ENCODE results near the gene NOX5.

The NOX5 gene

GRCh38 chr15:69025320-69025719 lies 10.8 kb downstream of the NOX5 start:
- DNase-seq = no peak

GRCh38 chr15:69026355-69026754 lies 11.9 kb downstream of the NOX5 start:
- no peak for DNase-seq

- DNase-seq = no peak
Observed at GRCh38 chr15:69027976-69028518, 13.6 kb downstream of the NOX5 start.

DNA sequence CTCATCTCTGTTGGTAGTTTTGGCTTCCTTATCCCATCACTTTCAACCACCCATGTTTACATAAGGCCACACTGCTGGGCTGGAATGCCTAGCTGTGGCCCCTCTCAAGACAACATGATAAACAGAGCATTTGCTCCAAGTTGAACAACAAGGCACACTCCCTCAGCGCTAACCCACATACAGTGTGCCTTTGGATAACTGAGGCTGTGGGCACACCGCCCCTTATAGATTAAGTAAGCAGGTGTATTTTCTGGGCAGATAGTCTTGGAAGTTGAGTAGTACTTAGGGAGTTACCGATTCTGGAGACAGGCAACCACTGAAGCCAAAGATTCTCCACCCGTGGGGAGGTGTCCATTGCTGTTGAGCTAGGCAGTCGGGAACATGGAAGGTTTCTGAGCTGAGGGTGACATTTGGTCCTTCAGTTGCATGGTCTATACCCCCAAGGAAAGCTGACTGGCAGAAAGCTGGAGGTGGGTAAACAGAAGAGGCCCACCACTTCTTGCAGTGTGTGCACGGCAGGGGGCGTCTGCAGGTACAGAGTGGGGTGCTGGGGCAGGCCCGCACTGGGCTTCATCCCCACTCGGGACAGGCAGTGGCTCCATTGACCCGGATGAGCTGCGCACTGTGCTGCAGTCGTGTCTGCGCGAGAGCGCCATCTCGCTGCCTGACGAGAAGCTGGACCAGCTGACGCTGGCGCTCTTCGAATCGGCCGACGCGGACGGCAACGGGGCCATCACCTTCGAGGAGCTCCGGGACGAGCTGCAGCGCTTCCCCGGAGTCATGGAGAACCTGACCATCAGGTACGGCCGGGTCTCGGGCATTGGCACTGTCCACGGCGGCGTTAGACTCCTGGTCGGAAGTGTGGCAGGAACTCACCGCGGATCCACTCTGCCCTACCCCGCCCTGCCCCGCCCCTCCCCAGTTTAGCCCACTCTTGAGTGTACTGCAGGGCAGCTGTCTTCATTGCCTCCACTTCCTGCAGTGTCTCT lies 16.8 kb downstream of the NOX5 start:
- DNase-seq = peak; percentile 88

DNA sequence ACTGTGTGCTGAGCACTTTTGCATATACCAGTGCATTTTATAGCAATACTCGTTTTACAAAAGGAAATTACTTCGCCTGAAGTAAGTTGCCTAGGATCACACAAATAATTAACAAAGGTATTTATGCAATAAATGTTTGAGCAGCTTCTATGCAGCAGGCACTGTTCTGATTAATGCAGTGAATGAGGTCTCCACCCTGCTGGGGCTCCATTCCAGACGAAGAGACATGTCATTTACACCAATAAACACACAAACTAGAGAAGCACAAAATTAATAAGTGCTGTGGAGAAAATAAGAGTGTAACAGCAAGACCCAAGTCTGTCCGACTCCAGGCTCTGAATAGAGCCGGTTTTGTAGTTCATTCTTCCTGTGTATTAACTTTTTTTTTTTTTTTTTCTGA lies 17.5 kb downstream of the NOX5 start:
- DNase-seq = no peak

- DNase-seq = no peak
Observed at GRCh38 chr15:69032703-69033373, 18.3 kb downstream of the NOX5 start.

- peak; percentile 31 for DNase-seq
Observed at GRCh38 chr15:69034352-69034751, 19.9 kb downstream of the NOX5 start.

DNA sequence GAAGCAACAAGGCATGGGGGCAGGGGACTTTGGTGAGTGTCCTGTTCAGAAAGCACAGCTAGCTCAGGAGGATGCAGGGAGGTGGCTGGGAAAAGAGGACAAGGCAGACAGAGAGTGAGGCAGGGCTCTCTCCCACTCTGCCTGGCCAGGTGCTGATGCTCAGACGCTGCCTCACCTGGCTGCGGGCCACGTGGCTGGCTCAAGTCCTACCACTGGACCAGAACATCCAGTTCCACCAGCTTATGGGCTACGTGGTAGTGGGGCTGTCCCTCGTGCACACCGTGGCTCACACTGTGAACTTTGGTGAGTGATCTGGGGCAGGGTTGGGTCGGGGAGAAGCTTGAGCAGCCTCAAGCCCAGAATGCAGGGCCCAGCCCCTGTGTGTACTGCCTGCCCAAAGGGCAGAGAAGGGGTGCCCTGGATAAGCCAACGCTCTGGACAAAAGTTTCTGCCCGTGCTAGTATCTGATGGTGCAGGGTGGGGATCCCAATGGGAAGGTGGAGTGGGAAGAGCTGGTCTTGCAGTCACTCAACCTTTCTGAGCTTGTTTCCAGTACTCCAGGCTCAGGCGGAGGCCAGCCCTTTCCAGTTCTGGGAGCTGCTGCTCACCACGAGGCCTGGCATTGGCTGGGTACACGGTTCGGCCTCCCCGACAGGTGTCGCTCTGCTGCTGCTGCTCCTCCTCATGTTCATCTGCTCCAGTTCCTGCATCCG lies 20.9 kb downstream of the NOX5 start:
- DNase-seq = peak; percentile 69

DNA sequence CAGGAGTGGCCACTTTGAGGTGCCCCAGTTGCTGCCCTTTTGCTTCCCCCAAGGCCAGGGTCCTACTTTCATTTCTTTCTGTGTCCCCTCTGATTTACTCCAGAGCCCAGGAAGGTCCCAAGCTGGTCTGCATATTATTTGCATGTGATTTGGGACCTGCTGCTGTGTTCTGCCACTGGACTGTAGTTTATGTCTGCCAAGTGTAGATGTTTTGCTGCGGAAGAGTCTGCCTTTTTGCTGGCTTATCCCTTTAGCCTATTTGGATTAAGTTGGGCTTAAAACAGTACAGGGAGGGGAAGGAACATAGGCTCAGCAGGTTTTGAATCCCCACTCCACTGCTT lies 21.4 kb downstream of the NOX5 start:
- DNase-seq = no peak

GRCh38 chr15:69036826-69037225 lies 22.3 kb downstream of the NOX5 start:
- DNase-seq = no peak

DNA sequence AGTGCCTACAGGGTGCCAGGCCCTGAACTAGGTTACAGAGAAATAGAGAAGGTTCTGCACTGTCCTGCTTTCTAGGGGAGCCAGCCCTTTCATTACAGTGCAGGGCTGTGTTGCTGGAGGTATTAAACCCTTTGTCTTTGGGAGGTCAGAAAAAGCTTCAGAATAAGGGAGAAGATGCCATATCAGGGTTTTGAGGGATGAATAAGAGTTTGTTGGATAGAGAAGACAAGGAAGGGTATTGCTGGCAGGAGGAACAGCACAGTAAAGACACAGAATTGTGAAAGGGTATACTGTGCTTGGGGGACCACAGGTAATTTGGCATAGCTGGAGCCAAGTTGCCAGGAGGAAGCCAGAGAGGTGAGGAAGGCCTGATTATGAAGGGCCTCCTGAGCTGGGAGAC lies 23.0 kb downstream of the NOX5 start:
- DNase-seq = no peak

DNA sequence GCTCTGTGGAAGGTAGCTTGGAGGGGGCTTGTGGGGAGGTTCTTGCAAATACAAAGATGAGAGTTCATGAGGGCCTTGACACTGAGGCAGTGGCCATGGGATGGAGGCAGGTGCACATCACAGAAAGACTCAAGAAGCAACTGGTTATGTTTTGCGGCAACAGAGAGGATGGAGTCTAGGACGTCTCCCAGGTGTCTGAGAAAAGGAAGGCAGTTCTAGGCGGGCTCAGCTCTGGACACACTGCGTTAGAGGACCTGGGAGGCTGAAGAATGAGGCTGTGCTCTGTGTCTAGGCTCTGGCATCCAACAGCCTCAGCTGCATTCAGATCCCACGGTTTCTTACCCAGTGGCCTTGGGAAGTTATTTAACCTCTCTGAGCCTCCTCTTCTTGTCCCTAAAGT lies 23.5 kb downstream of the NOX5 start:
- DNase-seq = no peak

GRCh38 chr15:69038508-69038907 lies 24.0 kb downstream of the NOX5 start:
- DNase-seq = no peak

DNA sequence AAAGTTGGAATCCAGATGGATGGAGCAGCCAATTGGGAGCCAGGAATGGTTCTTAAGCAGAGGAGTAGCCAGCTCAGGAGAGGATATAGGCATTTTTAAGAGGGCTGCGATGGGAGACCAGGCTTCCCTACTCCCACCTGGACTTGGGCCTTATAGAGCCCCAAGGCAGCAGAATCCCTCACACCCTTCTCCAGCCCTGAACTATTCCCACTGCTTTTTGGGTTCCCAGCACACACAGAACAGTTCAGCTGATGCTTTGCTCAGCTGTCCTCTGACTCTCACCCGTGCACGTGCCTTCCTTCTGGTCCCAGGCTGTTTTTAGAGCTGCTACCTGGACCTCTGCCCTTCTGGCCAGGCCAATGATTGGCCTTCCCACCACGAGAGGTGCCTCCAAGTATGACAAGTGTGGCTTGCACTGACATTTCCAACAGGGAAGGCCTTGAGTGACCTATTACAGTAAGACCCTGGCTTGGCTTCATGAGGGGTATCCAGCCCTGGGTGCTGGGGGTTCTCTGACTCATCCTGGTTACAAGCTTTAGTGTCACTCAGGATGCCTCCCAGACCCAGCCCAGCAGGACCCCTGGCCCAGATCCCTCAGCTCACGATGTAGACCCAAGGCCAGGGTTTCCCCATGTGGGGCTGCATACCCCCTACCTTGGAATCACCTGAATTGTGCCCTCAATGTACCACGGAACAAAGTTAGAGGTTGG lies 25.2 kb downstream of the NOX5 start:
- no peak for DNase-seq

DNA sequence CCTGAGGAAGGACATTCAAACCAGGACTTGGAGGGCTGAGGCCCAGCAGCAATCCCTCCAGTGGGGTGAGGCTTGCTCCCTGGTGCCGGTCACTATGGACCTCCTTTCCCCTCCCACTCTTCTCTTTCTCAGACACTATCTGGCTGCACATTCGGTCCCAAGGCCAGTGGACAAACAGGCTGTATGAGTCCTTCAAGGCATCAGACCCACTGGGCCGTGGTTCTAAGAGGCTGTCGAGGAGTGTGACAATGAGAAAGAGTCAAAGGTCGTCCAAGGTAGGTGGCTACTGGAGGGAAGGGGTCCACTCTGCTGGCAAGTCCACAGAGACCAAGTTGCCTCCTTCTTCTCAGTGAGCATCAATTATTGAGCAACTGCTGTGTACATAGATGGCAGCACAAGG lies 28.0 kb downstream of the NOX5 start:
- DNase-seq = no peak

DNA sequence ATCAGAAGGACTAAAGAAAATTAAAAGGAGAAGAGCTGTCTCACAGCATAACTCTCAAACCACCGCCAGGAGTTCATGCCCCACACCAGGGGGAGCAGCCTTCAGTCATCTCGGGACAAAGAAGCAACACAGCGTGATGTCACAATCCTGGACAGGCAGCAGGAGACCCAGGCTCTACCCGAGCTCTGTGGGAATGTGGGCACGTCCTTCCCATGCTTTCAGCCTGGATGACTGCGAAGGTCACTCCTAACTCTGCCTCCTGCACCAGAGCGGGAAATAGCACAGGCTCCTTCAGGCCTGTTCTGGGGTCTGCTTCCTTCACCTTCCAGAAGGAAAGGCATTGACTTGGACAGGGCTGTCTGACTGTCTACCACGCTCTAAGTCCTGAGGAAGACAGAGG lies 31.3 kb downstream of the NOX5 start:
- DNase-seq = no peak

- no peak for DNase-seq
Observed at GRCh38 chr15:69046781-69047180, 32.3 kb downstream of the NOX5 start.

DNA sequence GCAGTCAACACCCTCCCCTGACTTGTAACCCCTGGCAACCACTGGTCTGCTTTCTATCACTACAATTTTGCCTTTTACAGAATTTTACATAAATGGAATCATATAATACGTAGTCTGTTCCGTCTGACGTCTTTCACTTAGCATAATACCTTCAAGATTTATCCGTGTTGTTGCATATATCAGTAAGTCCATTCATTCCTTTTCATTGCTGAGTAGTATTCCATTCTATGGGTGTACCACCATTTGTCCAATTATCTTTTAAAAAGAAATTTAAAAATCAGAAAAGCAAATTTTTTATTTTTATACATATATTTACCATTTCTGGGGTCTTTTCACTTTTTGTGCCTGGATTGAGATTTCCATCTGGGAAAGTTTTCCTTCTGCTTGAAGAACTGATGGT lies 35.5 kb downstream of the NOX5 start:
- no peak for DNase-seq

DNA sequence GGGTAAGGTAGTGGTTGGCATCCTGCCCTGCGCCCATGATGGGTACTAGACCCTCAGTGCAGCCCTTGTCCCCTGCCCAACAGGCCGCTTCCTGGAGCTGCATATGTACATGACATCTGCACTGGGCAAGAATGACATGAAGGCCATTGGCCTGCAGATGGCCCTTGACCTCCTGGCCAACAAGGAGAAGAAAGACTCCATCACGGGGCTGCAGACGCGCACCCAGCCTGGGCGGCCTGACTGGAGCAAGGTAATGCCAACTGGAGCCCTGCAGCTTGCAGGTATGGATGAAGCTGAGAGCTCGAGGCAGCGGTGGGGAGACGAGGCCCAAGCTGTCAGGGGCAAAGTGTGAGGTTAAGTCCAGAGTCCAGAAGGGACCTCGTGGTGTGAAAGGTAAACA lies 40.8 kb downstream of the NOX5 start:
- no peak for DNase-seq

DNA sequence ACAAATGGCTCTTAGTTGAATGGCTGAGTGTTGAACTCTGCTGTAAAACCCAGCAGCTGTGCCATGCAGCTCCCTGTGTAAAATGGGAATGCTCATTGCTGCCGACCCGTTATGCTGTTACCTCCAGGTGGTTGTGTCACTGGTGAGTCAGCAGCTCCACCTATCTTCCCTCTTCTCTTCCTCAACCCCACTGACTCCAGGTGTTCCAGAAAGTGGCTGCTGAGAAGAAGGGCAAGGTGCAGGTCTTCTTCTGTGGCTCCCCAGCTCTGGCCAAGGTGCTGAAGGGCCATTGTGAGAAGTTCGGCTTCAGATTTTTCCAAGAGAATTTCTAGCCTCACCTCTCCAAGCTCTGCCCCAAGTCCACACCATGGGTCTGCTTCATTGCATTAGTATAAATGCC lies 41.9 kb downstream of the NOX5 start:
- DNase-seq = no peak

DNA sequence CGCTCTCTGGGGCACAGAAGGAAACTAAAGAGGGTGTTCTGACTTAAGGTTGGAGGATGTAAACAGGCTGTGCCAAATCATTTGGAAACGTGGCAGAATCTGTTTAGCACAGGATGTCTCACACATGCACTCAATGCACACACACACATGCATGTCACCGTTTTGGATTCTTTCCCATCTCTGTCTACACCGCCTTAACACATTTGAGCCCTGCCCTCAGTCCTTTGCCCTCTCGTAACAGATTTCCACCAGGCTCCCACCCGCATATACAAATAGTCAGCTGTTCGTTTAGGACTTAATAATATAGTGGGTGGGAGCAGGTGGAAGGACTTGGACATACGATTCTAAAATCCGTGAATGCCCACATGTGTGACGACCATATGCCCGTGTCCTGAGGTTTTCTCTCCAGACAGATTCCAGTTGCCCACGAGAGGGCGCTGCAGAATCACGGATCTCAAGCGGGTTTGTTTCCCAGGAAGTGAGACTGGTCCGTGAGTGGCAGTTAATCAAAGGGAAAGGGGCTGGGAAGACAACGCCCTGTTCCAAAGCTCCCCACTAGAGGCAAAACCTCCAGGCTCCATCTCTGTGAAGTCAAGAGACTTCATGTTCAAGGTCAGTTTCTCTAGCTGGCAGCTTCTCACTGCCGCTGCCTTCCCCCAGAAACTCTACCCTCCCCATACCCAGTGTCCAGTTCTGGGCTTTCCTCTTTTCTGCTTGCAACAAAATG lies 44.5 kb downstream of the NOX5 start:
- peak; percentile 56 for DNase-seq

DNA sequence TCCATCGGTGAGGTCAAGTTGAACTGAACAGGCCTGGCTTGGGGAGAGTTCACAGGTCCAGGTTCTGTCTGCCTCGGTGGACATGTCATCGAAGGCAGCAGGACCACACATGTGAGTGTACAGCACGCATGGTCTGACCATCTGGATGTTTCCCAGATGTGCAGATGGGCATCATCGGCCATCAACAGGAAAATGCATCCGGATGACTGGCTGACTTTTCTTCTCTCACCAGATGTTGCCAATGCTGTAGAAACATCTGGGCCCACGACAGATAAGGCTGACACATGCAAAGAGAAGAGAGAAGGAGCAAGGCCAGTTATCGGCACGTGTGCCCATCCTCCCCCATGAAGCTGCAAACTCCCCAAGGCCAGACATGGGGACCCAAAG lies 45.1 kb downstream of the NOX5 start:
- DNase-seq = no peak
